K562 (cell line): Measurements from ENCODE around the gene LAT. TPM values are rescaled to one million over a fixed set of nuclear protein-coding genes. Genes with fewer than 3 reads are reported as not detected.

ENCODE experiments used
- BCOR ChIP-seq: fragments of 450-650 bp; IDR thresholded peaks from 2 replicates; pipeline ENCODE4 v1.6.1; 2016
- DMBX1 ChIP-seq: fragments of 250-450 bp; sonication (Bioruptor Pico); IDR thresholded peaks from 2 replicates; pipeline ENCODE4 v1.8.0; 2022; ENCODE audit warnings: inconsistent platforms, mild to moderate bottlenecking, moderate library complexity, borderline replicate concordance
- ELF2 ChIP-seq: fragments of 250-450 bp; sonication (Bioruptor Pico); IDR thresholded peaks from 2 replicates; pipeline ENCODE4 v1.5.0; 2021; ENCODE audit warnings: mild to moderate bottlenecking
- ETV1 ChIP-seq: fragments of 450-650 bp; conservative IDR thresholded peaks from 2 replicates; pipeline ENCODE4 v1.6.1; 2016; ENCODE audit warnings: missing genetic modification characterization, control low read depth, low read depth, missing compliant biosample characterization
- FOXJ2 ChIP-seq: fragments of 200-800 bp; sonication (Bioruptor generic); IDR thresholded peaks from 2 replicates; pipeline ENCODE4 v1.6.1; 2016; ENCODE audit warnings: missing genetic modification characterization, missing compliant biosample characterization
- KLF1 ChIP-seq: fragments of 450-650 bp; IDR thresholded peaks from 2 replicates; pipeline ENCODE4 v1.6.1; 2016; ENCODE audit warnings: missing genetic modification characterization, missing compliant biosample characterization
- NR1H2 ChIP-seq: sonication (generic); formaldehyde crosslinking; IDR thresholded peaks from 2 replicates; pipeline ENCODE4 v1.4.0; 2020; ENCODE audit warnings: mild to moderate bottlenecking, missing genetic modification reagents
- NR2C2 ChIP-seq, 2 experiments: fragments of 200-800 bp in 1 of 2; sonication (Bioruptor generic) in 1 of 2; sonication (generic) in 1 of 2; formaldehyde crosslinking in 1 of 2; IDR thresholded peaks; 2 replicates each; pipeline versions ENCODE4 v1.6.1 to v1.8.0; 2016 to 2022; ENCODE audit warnings: mild to moderate bottlenecking in 1 of 2, missing compliant biosample characterization in 1 of 2, missing genetic modification characterization in 1 of 2, missing genetic modification reagents in 1 of 2
- RBM25 ChIP-seq: fragments of 200-400 bp; formaldehyde crosslinking; IDR thresholded peaks from 2 replicates; pipeline ENCODE4 v1.6.1; 2018; ENCODE audit warnings: low read length, low read depth, moderate library complexity; ENCODE audit not compliant: severe bottlenecking
- SREBF1 ChIP-seq: fragments of 150-350 bp; IDR thresholded peaks from 2 replicates; pipeline ENCODE4 v1.6.1; 2014; ENCODE audit warnings: antibody characterized with exemption, low read depth, low read length, borderline replicate concordance
- TEAD2 ChIP-seq: fragments of 450-650 bp; IDR thresholded peaks from 2 replicates; pipeline ENCODE4 v1.6.1; 2016; ENCODE audit warnings: missing genetic modification characterization, control low read depth, missing compliant biosample characterization
- ZBTB17 ChIP-seq: fragments of 450-650 bp; formaldehyde crosslinking; IDR thresholded peaks from 2 replicates; pipeline ENCODE4 v1.4.0; 2020; ENCODE audit warnings: mild to moderate bottlenecking
- ZFP36 ChIP-seq: fragments of 150-350 bp; IDR thresholded peaks from 2 replicates; pipeline ENCODE4 v1.6.1; 2018; ENCODE audit warnings: low read length, low read depth; ENCODE audit not compliant: partially characterized antibody
- ZKSCAN8 ChIP-seq: fragments of 200-800 bp; sonication (Bioruptor generic); IDR thresholded peaks from 2 replicates; pipeline ENCODE4 v1.6.1; 2016; ENCODE audit warnings: missing genetic modification characterization, missing compliant biosample characterization
- ZNF121 ChIP-seq: sonication (generic); formaldehyde crosslinking; conservative IDR thresholded peaks from 2 replicates; pipeline ENCODE4 v1.8.0; 2022; ENCODE audit warnings: missing genetic modification reagents
- ZNF24 ChIP-seq: fragments of 450-650 bp; IDR thresholded peaks from 2 replicates; pipeline ENCODE4 v1.6.1; 2016
- polyA plus RNA-seq, 8 experiments: library from polyadenylated mRNA; depleted of rRNA in 4 of 8; stranded (reverse) in 5 of 8; unstranded in 3 of 8; fragments of >200 nt; fragmentation: Nextera tagmentation in 2 of 8; fragmentation: Illumina TruSeq in 1 of 8; extraction: Ambion mirVana in 2 of 8; extraction: Trizol in 1 of 8; gene quantifications; 2 replicates each; pipeline versions ENCODE4 v1.2.1 to v1.2.3, GENCODE V29; 2011 to 2014; ENCODE audit warnings: inconsistent platforms in 1 of 8, missing spikeins in 1 of 8
- total RNA-seq, 7 experiments: library from RNA; depleted of rRNA in 6 of 7; stranded (reverse); fragments of >200 nt in 6 of 7; fragmentation: Illumina TruSeq in 2 of 7; extraction: Trizol in 2 of 7; gene quantifications; 2 replicates each; pipeline versions ENCODE4 v1.2.1 to v1.2.3, GENCODE V29; 2011 to 2021; ENCODE audit warnings: low replicate concordance in 1 of 7
- TF ChIP-seq, protein P1 (sequence below): fragments of 450-650 bp; IDR thresholded peaks from 2 replicates; pipeline ENCODE4 v1.6.1; 2016; ENCODE audit warnings: mild to moderate bottlenecking
- TF ChIP-seq, protein P2 (sequence below): fragments of 450-650 bp; formaldehyde crosslinking; IDR thresholded peaks from 2 replicates; pipeline ENCODE4 v1.4.0; 2020; ENCODE audit warnings: mild to moderate bottlenecking, moderate library complexity
- TF ChIP-seq, protein P3 (sequence below): fragments of 200-800 bp; sonication (Bioruptor generic); IDR thresholded peaks from 2 replicates; pipeline ENCODE4 v1.6.1; 2016; ENCODE audit warnings: missing genetic modification characterization, missing compliant biosample characterization

The LAT gene
- total and polyA plus RNA-seq, 9 of the 15 experiments (the other 6 are each of a cell fraction or from before 2014, with no cell fraction given) = 0.40 to 4.2 (median 1.3) TPM

DNA sequence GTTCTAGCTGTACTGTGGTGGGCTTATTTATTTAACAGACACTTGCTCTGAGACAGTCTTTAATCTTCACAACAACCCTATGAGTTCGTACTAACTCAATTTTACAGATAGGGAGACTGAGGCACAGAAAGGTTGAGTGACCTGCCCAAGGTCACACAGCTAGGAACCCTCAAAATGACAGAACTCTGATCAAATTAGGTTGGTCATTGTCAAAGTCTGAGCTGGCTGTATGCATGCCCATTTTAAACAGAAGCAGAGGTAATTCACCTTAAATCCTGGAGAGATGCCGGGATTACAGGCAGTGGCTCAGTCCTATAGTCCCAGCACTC is 24.9 kb downstream of the LAT start (continued):
- TF ChIP-seq NR1H2 (CRISPR knock-in tag) = no peak
- TF ChIP-seq, protein P1, sequence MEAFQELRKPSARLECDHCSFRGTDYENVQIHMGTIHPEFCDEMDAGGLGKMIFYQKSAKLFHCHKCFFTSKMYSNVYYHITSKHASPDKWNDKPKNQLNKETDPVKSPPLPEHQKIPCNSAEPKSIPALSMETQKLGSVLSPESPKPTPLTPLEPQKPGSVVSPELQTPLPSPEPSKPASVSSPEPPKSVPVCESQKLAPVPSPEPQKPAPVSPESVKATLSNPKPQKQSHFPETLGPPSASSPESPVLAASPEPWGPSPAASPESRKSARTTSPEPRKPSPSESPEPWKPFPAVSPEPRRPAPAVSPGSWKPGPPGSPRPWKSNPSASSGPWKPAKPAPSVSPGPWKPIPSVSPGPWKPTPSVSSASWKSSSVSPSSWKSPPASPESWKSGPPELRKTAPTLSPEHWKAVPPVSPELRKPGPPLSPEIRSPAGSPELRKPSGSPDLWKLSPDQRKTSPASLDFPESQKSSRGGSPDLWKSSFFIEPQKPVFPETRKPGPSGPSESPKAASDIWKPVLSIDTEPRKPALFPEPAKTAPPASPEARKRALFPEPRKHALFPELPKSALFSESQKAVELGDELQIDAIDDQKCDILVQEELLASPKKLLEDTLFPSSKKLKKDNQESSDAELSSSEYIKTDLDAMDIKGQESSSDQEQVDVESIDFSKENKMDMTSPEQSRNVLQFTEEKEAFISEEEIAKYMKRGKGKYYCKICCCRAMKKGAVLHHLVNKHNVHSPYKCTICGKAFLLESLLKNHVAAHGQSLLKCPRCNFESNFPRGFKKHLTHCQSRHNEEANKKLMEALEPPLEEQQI = no peak
- TF ChIP-seq, protein P2, sequence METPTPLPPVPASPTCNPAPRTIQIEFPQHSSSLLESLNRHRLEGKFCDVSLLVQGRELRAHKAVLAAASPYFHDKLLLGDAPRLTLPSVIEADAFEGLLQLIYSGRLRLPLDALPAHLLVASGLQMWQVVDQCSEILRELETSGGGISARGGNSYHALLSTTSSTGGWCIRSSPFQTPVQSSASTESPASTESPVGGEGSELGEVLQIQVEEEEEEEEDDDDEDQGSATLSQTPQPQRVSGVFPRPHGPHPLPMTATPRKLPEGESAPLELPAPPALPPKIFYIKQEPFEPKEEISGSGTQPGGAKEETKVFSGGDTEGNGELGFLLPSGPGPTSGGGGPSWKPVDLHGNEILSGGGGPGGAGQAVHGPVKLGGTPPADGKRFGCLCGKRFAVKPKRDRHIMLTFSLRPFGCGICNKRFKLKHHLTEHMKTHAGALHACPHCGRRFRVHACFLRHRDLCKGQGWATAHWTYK (CRISPR knock-in tag) = 0 out of 2 replicates have a peak, but pooled peaks have one; percentile 6
- peak; percentile 77 for TF ChIP-seq RBM25
- TF ChIP-seq SREBF1 = no peak
- 0 out of 2 replicates have a peak, but pooled peaks have one; percentile 10 for TF ChIP-seq ZKSCAN8 (CRISPR knock-in tag)
- TF ChIP-seq, protein P3, sequence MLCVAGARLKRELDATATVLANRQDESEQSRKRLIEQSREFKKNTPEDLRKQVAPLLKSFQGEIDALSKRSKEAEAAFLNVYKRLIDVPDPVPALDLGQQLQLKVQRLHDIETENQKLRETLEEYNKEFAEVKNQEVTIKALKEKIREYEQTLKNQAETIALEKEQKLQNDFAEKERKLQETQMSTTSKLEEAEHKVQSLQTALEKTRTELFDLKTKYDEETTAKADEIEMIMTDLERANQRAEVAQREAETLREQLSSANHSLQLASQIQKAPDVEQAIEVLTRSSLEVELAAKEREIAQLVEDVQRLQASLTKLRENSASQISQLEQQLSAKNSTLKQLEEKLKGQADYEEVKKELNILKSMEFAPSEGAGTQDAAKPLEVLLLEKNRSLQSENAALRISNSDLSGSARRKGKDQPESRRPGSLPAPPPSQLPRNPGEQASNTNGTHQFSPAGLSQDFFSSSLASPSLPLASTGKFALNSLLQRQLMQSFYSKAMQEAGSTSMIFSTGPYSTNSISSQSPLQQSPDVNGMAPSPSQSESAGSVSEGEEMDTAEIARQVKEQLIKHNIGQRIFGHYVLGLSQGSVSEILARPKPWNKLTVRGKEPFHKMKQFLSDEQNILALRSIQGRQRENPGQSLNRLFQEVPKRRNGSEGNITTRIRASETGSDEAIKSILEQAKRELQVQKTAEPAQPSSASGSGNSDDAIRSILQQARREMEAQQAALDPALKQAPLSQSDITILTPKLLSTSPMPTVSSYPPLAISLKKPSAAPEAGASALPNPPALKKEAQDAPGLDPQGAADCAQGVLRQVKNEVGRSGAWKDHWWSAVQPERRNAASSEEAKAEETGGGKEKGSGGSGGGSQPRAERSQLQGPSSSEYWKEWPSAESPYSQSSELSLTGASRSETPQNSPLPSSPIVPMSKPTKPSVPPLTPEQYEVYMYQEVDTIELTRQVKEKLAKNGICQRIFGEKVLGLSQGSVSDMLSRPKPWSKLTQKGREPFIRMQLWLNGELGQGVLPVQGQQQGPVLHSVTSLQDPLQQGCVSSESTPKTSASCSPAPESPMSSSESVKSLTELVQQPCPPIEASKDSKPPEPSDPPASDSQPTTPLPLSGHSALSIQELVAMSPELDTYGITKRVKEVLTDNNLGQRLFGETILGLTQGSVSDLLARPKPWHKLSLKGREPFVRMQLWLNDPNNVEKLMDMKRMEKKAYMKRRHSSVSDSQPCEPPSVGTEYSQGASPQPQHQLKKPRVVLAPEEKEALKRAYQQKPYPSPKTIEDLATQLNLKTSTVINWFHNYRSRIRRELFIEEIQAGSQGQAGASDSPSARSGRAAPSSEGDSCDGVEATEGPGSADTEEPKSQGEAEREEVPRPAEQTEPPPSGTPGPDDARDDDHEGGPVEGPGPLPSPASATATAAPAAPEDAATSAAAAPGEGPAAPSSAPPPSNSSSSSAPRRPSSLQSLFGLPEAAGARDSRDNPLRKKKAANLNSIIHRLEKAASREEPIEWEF (CRISPR knock-in tag) = 0 out of 2 replicates have a peak, but pooled peaks have one; percentile 68
- no peak for TF ChIP-seq ELF2 (CRISPR knock-in tag)
- no peak for TF ChIP-seq ETV1 (tag)
- TF ChIP-seq FOXJ2 (tag) = no peak
- no peak for TF ChIP-seq KLF1 (tag)
- 0 out of 2 replicates have a peak, but pooled peaks have one; percentile 34 for TF ChIP-seq DMBX1 (CRISPR knock-in tag)
- no peak for TF ChIP-seq ZNF24
- no peak for TF ChIP-seq NR2C2 (CRISPR knock-in tag; IDR thresholded peaks at IDR 0.05)
- 0 out of 2 replicates have a peak, but pooled peaks have one; percentile 2 for TF ChIP-seq NR2C2 (tag; IDR thresholded peaks at IDR 0.05)
- TF ChIP-seq TEAD2 = no peak
- TF ChIP-seq BCOR = peak; percentile 71
- TF ChIP-seq ZBTB17 = 0 out of 2 replicates have a peak, but pooled peaks have one; percentile 2
- TF ChIP-seq ZNF121 (CRISPR knock-in tag) = no peak
- TF ChIP-seq ZFP36 = peak; percentile 84
